ENCODE data around the gene DNAJB4. TPM values are rescaled to one million over a fixed set of nuclear protein-coding genes. Genes with fewer than 3 reads are reported as not detected.

DNAJB4 gene
- total and polyA plus RNA-seq, 2 of the 13 experiments (the other 11 are each of a cell fraction or from before 2014, with no cell fraction given), result 4.4 to 18.6 TPM

DNA sequence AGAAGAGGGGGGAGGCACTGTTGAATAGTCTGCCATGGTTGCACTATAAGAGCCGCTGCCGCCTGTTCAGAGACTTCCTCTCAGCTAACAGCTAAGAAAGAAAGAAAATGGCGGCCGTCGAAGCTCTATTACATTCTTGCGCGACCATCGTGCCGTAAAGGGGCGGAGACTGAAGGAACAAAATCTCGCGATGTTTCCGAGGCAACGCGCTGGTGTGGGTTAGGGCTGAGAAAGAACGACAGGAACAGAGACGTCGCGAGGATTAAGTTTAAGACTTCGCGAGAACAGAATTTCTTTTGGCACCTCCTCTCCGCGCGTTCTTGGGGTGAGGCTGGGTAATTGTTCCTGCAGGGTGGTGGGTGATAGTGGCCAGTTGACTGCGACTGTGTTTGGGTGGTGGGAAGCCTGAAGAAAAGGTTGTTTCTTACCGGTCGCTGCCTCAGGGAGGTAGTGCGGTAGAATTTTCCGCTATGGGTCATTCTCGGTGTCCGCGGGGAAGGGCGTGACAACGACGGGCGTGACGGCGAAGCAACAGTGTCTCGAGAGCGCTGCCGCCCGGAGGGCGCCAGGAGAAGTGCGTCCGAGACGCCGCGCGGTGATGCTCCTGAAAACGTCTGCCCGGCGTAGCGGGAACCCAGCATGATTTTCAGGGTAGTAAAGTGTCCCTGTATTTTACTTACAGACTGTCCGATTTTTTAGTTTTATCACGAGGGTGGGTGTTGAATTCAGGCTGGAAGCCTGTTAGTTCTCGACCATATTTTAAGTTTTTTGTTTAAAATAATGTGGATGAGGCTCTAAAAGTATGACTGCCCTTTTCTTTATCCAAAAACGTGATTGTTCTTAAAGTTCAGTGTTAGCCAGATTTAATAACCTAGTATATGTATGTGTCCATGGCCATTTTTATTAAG, 25.5 kb upstream of the DNAJB4 start, which contains the start of gene FUBP1 (continued):
- TF ChIP-seq, protein P1, sequence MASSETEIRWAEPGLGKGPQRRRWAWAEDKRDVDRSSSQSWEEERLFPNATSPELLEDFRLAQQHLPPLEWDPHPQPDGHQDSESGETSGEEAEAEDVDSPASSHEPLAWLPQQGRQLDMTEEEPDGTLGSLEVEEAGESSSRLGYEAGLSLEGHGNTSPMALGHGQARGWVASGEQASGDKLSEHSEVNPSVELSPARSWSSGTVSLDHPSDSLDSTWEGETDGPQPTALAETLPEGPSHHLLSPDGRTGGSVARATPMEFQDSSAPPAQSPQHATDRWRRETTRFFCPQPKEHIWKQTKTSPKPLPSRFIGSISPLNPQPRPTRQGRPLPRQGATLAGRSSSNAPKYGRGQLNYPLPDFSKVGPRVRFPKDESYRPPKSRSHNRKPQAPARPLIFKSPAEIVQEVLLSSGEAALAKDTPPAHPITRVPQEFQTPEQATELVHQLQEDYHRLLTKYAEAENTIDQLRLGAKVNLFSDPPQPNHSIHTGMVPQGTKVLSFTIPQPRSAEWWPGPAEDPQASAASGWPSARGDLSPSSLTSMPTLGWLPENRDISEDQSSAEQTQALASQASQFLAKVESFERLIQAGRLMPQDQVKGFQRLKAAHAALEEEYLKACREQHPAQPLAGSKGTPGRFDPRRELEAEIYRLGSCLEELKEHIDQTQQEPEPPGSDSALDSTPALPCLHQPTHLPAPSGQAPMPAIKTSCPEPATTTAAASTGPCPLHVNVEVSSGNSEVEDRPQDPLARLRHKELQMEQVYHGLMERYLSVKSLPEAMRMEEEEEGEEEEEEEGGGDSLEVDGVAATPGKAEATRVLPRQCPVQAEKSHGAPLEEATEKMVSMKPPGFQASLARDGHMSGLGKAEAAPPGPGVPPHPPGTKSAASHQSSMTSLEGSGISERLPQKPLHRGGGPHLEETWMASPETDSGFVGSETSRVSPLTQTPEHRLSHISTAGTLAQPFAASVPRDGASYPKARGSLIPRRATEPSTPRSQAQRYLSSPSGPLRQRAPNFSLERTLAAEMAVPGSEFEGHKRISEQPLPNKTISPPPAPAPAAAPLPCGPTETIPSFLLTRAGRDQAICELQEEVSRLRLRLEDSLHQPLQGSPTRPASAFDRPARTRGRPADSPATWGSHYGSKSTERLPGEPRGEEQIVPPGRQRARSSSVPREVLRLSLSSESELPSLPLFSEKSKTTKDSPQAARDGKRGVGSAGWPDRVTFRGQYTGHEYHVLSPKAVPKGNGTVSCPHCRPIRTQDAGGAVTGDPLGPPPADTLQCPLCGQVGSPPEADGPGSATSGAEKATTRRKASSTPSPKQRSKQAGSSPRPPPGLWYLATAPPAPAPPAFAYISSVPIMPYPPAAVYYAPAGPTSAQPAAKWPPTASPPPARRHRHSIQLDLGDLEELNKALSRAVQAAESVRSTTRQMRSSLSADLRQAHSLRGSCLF (CRISPR knock-in tag; IDR thresholded peaks at IDR 0.05; ENCODE audit: borderline replicate concordance), result no peak
- no peak for TF ChIP-seq ZNF720 (CRISPR knock-in tag; IDR thresholded peaks at IDR 0.05)
- TF ChIP-seq ZBTB14 (CRISPR knock-in tag; IDR thresholded peaks at IDR 0.05), result no peak
- TF ChIP-seq CEBPZ (IDR thresholded peaks at IDR 0.05; ENCODE audit: low read length), result no peak
- TF ChIP-seq, protein P2, sequence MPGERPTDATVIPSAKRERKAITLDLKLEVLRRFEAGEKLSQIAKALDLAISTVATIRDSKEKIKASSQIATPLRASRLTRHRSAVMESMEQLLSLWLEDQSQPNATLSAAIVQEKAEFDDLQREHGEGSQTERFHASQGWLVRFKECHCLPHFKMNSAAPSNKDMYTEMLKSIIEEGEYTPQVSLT (CRISPR knock-in tag; IDR thresholded peaks at IDR 0.05; ENCODE audit: borderline replicate concordance, low read depth), result no peak
- peak; percentile 72 for TF ChIP-seq PITX1 (CRISPR knock-in tag; IDR thresholded peaks at IDR 0.05)
- TF ChIP-seq POGK (CRISPR knock-in tag; conservative IDR thresholded peaks at IDR 0.05), result no peak
- TF ChIP-seq, protein P3, sequence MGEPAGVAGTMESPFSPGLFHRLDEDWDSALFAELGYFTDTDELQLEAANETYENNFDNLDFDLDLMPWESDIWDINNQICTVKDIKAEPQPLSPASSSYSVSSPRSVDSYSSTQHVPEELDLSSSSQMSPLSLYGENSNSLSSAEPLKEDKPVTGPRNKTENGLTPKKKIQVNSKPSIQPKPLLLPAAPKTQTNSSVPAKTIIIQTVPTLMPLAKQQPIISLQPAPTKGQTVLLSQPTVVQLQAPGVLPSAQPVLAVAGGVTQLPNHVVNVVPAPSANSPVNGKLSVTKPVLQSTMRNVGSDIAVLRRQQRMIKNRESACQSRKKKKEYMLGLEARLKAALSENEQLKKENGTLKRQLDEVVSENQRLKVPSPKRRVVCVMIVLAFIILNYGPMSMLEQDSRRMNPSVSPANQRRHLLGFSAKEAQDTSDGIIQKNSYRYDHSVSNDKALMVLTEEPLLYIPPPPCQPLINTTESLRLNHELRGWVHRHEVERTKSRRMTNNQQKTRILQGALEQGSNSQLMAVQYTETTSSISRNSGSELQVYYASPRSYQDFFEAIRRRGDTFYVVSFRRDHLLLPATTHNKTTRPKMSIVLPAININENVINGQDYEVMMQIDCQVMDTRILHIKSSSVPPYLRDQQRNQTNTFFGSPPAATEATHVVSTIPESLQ (CRISPR knock-in tag; conservative IDR thresholded peaks at IDR 0.05), result 0 out of 2 replicates have a peak, but pooled peaks have one; percentile 30
- no peak for TF ChIP-seq ZBTB39 (CRISPR knock-in tag; IDR thresholded peaks at IDR 0.05)
